GM21576 (cell line): ENCODE data around the gene CFP.

Source experiments
- ATAC-seq: cut with Tn5 transposase; IDR thresholded peaks from one replicate; pipeline ENCODE4 v1.9.1; 2021; ENCODE audit warnings: mild to moderate bottlenecking, moderate library complexity; ENCODE audit not compliant: unreplicated experiment

CFP gene

DNA sequence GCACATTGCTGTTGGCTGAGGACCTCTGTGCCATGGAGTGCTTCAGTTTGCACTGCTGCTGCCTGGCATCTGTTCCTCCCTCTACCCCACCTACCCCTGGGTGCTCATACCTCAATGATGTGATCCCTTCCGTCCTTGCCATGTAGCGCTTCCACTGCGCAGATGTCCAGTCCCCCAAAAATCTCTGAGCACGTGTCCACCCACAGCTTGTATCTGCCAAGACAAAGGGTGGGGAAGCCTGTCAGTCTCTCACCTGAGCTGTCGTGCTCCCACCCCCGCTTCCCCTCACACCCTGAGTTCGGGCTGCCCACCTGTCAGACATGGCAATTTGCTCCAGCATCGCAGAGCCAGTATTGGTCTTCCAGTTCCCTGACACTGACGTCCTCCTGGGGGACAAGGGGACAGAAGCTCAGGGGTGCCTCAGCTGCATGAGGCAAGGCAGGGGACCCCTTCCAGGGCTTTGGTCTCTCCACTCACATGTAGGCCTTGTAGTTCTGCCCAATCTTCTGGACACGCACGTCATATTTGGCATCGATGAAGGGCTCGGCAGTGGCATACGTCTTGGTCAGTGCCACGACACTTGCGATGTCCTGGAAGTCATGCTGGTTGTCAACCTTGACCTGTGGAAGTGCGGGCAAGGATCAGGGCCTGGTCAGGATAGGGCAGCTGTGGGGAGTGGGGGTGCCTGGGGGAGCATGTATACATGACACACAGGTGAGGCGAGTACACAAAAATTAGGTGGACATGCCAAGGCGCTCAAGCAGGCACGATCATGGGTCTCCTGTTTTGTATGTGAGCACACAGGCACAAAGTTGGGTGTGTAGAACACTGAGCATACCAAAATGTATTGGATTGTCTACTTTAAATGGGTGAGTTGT is 53.5 kb downstream of the CFP start:
- no peak for ATAC-seq

DNA sequence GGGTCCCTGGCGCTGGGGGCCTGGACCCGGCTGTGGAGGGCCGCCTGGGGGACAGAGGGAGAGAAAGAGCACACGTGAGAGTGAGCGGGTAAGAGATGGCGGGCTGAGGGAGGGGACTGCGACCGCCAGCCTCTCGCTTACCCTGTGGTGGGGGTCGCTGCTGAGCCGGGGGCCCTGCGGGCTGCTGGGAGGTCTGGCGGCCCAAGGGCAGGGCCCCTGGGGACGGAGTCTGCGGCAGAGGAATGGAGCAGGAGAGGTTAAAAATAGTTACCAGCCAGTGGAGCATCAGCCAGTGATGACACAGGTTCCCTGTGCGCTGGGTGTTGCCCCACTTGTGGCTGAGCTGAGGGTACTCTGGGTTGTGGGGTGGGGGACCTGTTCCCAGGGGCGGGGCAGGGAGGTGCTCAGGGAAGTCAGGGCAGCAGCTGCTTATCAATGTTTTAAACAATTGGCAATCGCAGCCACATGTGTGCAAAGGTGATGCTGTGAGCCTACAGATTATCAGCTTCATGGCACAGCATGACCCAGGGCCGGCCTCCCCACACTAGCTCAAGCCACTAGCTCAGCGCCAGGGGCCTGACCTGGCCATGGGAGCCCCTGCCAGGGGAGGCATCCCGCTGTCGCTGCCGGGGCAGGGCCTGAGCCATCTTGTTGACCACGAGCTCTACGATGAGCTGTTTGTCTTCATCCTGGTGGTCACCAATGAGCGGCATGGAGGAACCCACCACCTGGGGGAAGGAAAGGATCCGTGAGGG is 55.0 kb downstream of the CFP start:
- ATAC-seq: no peak

DNA sequence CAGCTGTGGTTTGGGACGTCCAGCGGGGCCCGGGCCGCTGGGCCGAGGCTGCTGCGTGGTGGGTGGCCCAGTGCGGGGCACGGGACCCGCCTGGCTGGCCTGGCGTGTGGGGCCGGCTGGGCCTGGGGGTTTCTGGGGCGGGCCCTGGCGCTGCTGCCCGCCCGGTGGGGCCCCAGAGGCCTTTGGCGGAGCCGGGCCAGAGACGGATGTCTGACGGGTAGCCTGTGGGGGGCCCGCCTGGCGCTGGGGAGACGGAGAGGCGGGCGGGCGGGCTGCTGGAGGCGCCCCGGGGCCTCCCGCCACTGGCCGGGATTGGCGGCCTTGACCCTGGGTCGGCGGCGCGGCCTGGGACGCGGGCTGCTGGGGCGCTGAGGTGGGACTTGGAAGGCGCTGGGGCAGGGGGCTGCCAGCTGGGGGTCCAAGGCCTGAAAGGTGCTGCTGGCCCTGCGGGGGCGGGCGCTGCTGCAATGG is 55.6 kb downstream of the CFP start:
- ATAC-seq: no peak

DNA sequence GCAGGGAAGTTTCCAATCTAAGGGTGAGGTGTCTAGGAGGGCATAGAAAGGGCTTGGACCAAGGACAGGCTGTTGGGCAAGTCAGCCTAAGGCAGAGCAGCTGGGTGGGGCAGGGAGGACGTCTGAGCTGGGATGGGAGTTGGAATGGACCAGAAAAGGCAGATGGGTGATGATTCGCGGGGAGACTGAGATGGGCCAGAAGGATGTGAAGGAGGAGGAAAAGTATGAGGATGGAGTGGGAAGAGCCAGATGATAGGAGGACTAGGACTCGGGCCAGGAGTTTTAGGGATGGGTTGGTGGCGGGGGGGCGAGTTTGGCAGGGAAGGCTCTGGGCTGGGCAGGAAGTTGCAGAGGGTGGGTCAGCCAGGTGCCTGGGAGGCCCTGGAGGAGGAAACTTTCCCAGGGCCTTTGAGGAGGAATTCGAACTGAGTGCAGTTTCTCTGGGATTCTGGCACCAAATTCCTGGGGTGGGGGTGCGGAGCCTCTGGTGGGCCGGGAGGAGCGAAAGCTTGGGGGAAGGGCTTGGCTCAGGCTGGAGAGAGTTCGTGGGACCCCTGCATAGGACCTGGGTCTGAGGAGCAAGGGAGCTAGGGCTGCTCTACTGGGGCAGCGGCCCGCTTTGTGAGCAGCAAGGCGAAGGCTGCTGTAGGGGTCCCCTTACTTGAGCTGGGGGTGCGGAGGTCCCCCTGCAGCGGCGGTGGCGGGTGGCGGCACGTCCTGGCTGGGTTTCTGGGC is 56.2 kb downstream of the CFP start:
- ATAC-seq: no peak
